Endothelial cell of umbilical vein (primary cell): ENCODE data around the gene CFTR. TPM values are rescaled to one million over a fixed set of nuclear protein-coding genes. Genes with fewer than 3 reads are reported as not detected.
"Not testable (repeated sequence)": the region's sequence is repeated elsewhere in the genome, so short reads cannot be mapped to it uniquely, and the experiment has no call there.

Source experiments
- BruUV-seq: library from RNA; stranded (reverse); fragments of 400-500 nt; replicated peaks from 2 replicates; lab custom pipeline; 2021; lab: Mats Ljungman, UMichigan
- CTCF ChIA-PET: fragments of 300-600, 350-600 bp; sonication (Branson Sonifier 250); formaldehyde crosslinking; loops from one replicate; lab custom pipeline; 2021; ENCODE audit warnings: antibody characterized with exemption, inconsistent platforms; lab: Charles Lee
- POLR2A ChIA-PET: fragments of 300-600, 350-600 bp; sonication (Branson Sonifier 250); formaldehyde crosslinking; loops from one replicate; lab custom pipeline; 2021; ENCODE audit warnings: antibody characterized with exemption, inconsistent platforms; lab: Charles Lee
- DNase-seq: peaks from one replicate; pipeline ENCODE4 v3.0.0-alpha.2; 2011; ENCODE audit warnings: low read depth, low spot score
- FAIRE-seq: peaks from 2 replicates; lab custom pipeline; 2011; peaks lifted over from hg19 to GRCh38; lab: Jason Lieb, UNC
- H2AFZ ChIP-seq: 2 replicates; pipeline ENCODE4 v1.6.0; 2012; ENCODE audit warnings: low read depth, low read length, control low read depth, inconsistent platforms
- H3K27ac ChIP-seq: 2 replicates; pipeline ENCODE4 v1.5.1; 2011; ENCODE audit warnings: low read depth, mild to moderate bottlenecking, control low read depth, low read length, moderate library complexity; ENCODE audit not compliant: insufficient read depth
- H3K27me3 ChIP-seq, 2 experiments: 2 replicates each; pipeline versions ENCODE4 v1.6.0 to v1.6.1; 2011; ENCODE audit warnings: low read length in 2 of 2, mixed read lengths in 1 of 2; ENCODE audit not compliant: control insufficient read depth in 2 of 2, insufficient read depth in 2 of 2
- H3K36me3 ChIP-seq, 2 experiments: 2 replicates in 1 of 2; 3 replicates in 1 of 2; pipeline ENCODE4 v1.5.1; 2011; ENCODE audit warnings: low read length in 2 of 2, mild to moderate bottlenecking in 1 of 2, moderate library complexity in 1 of 2; ENCODE audit not compliant: control insufficient read depth in 2 of 2, insufficient read depth in 2 of 2; ENCODE audit errors: extremely low read depth in 1 of 2
- H3K4me1 ChIP-seq: 3 replicates; pipeline ENCODE4 v1.5.1; 2011; ENCODE audit warnings: mild to moderate bottlenecking, low read length; ENCODE audit not compliant: control insufficient read depth, insufficient read depth; ENCODE audit errors: extremely low read depth
- H3K4me2 ChIP-seq: 2 replicates; pipeline ENCODE4 v1.6.1; 2011; ENCODE audit warnings: low read length, control low read depth, mixed read lengths; ENCODE audit not compliant: insufficient read depth
- H3K4me3 ChIP-seq, 3 experiments: fragments of 200-600 bp in 1 of 3; sonication (generic), shearing (Covaris generic) in 1 of 3; replicated peaks in 1 of 3; 2 replicates each; pipeline ENCODE4 v1.5.1; 2011 to 2016; ENCODE audit warnings: control low read depth in 3 of 3, low read length in 3 of 3, mild to moderate bottlenecking in 2 of 3, inconsistent platforms in 1 of 3, low read depth in 1 of 3, moderate library complexity in 1 of 3; ENCODE audit not compliant: insufficient read depth in 1 of 3
- H3K79me2 ChIP-seq: 2 replicates; pipeline ENCODE4 v1.6.0; 2012; ENCODE audit warnings: low read length, inconsistent platforms; ENCODE audit not compliant: control insufficient read depth, insufficient read depth
- H3K9ac ChIP-seq: replicated peaks from 2 replicates; pipeline ENCODE3; 2011; ENCODE audit warnings: low read length, control low read depth; ENCODE audit not compliant: insufficient read depth; ENCODE audit errors: extremely low read depth
- H3K9me1 ChIP-seq: replicated peaks from 3 replicates; pipeline ENCODE4 v1.6.0; 2011; ENCODE audit warnings: mild to moderate bottlenecking, low read length; ENCODE audit not compliant: control insufficient read depth, insufficient read depth; ENCODE audit errors: extremely low read depth
- H3K9me3 ChIP-seq: replicated peaks from 2 replicates; pipeline ENCODE4 v1.5.1; 2012; ENCODE audit warnings: low read length, inconsistent platforms; ENCODE audit not compliant: control insufficient read depth, insufficient read depth
- H4K20me1 ChIP-seq: replicated peaks from 2 replicates; pipeline ENCODE3; 2011; ENCODE audit warnings: mild to moderate bottlenecking, low read length; ENCODE audit not compliant: control insufficient read depth, insufficient read depth; ENCODE audit errors: extremely low read depth
- EZH2 ChIP-seq: IDR thresholded peaks from 2 replicates; pipeline ENCODE4 v1.6.1; 2012; ENCODE audit warnings: borderline replicate concordance, low read depth, mild to moderate bottlenecking, moderate library complexity, low read length, inconsistent platforms; ENCODE audit not compliant: severe bottlenecking
- FOS ChIP-seq: IDR thresholded peaks from 2 replicates; pipeline ENCODE4 v1.6.1; 2011; ENCODE audit warnings: mild to moderate bottlenecking, low read length, moderate library complexity, borderline replicate concordance; ENCODE audit not compliant: insufficient read depth
- GATA2 ChIP-seq: IDR thresholded peaks from 2 replicates; pipeline ENCODE4 v1.7.0; 2011; ENCODE audit warnings: low read depth, mild to moderate bottlenecking, moderate library complexity, mixed read lengths, low read length; ENCODE audit not compliant: insufficient read length, insufficient read depth
- JUN ChIP-seq: IDR thresholded peaks from 2 replicates; pipeline ENCODE4 v1.6.1; 2011; ENCODE audit warnings: borderline replicate concordance, low read depth; ENCODE audit not compliant: insufficient read length, insufficient read depth
- MYC ChIP-seq: IDR thresholded peaks from one replicate; pipeline ENCODE4 v1.6.1; 2011; ENCODE audit warnings: mild to moderate bottlenecking, low read depth, low read length
- POLR2A ChIP-seq: IDR thresholded peaks from 2 replicates; pipeline ENCODE4 v1.6.1; 2012; ENCODE audit warnings: low read depth, mild to moderate bottlenecking, control low read depth, low read length
- POLR2AphosphoS5 ChIP-seq: IDR thresholded peaks from 2 replicates; pipeline ENCODE4 v1.6.1; 2012; ENCODE audit warnings: low read depth, mild to moderate bottlenecking, control low read depth, low read length, moderate library complexity; ENCODE audit not compliant: insufficient read depth
- dilution Hi-C: fragments of 300-500 bp; cut with MboI; formaldehyde crosslinking; loops from one replicate; pipeline ENCODE4 v1.15.0; 2019; ENCODE audit warnings: low sequenced_read_pairs; ENCODE audit not compliant: extremely low pct_ligation_motif_present
- intact Hi-C: fragments of 100-400 bp; cut with micrococcal nuclease; formaldehyde crosslinking; loops from one replicate; pipeline ENCODE4 v1.10.0; 2022
- polyA plus RNA-seq, 4 experiments: library from polyadenylated mRNA; depleted of rRNA in 3 of 4; stranded (reverse) in 3 of 4; unstranded in 1 of 4; fragments of >200 nt; gene quantifications; 2 replicates each; pipeline versions ENCODE4 v1.2.1 to v1.2.3, GENCODE V29; 2011 to 2012; ENCODE audit warnings: missing spikeins in 1 of 4
- total RNA-seq: library from RNA; stranded (reverse); gene quantifications from 2 replicates; pipeline ENCODE4 v1.2.3, GENCODE V29; 2021
- TF ChIP-seq, protein P1 (sequence below), 2 donors: IDR thresholded peaks; 1 replicate in 1 of 2; 2 replicates in 1 of 2; pipeline ENCODE4 v1.5.1; 2011; ENCODE audit warnings: low read length in 2 of 2, mild to moderate bottlenecking in 2 of 2, moderate library complexity in 2 of 2, control low read depth in 1 of 2, inconsistent platforms in 1 of 2, low read depth in 1 of 2; ENCODE audit not compliant: insufficient read depth in 1 of 2; ENCODE audit errors: extremely low read depth in 1 of 2
- TF ChIP-seq, protein P2 (sequence below): IDR thresholded peaks from 2 replicates; pipeline ENCODE4 v1.6.1; 2011; ENCODE audit not compliant: insufficient read depth, insufficient read length

The CFTR gene
- total and polyA plus RNA-seq, 2 donors (not counting 3 experiments of a cell fraction or from before 2014, with no cell fraction given): 0.03 TPM; not detected in 1

DNA sequence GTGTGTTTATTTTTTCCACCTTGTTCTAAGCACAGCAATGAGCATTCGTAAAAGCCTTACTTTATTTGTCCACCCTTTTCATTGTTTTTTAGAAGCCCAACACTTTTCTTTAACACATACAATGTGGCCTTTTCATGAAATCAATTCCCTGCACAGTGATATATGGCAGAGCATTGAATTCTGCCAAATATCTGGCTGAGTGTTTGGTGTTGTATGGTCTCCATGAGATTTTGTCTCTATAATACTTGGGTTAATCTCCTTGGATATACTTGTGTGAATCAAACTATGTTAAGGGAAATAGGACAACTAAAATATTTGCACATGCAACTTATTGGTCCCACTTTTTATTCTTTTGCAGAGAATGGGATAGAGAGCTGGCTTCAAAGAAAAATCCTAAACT, 28.9 kb downstream of the CFTR start:
- Histone ChIP-seq H3K4me2 (no peak overlapping the region), H3K9me3 (no peaks in the 10 kb centered on the region), H3K36me3 (no peaks in the 10 kb centered on the region), H2AFZ (no peak overlapping the region), H3K79me2 (no peaks in the 10 kb centered on the region), H3K9ac (no peak overlapping the region), H3K27me3 (peaks cover 0 to 2% of the 10 kb centered on the region in 2 experiments), H3K4me3 (no peak overlapping the region), H3K27ac (no peak overlapping the region), H4K20me1 (no peaks in the 10 kb centered on the region), H3K4me1 (no peaks in the 10 kb centered on the region), H3K9me1 (no peaks in the 10 kb centered on the region)
- BruUV-seq: no TSS peak
- ChIA-PET POLR2A (no interaction called here), CTCF (no interaction called here)
- DNase-seq: no peak
- intact Hi-C loops: no loop called here
- FAIRE-seq: no peak
- dilution Hi-C loops: no loop called here
- no peak for TF ChIP-seq GATA2
- TF ChIP-seq, protein P1, sequence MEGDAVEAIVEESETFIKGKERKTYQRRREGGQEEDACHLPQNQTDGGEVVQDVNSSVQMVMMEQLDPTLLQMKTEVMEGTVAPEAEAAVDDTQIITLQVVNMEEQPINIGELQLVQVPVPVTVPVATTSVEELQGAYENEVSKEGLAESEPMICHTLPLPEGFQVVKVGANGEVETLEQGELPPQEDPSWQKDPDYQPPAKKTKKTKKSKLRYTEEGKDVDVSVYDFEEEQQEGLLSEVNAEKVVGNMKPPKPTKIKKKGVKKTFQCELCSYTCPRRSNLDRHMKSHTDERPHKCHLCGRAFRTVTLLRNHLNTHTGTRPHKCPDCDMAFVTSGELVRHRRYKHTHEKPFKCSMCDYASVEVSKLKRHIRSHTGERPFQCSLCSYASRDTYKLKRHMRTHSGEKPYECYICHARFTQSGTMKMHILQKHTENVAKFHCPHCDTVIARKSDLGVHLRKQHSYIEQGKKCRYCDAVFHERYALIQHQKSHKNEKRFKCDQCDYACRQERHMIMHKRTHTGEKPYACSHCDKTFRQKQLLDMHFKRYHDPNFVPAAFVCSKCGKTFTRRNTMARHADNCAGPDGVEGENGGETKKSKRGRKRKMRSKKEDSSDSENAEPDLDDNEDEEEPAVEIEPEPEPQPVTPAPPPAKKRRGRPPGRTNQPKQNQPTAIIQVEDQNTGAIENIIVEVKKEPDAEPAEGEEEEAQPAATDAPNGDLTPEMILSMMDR (IDR thresholded peaks at IDR 0.05; ENCODE audit: extremely low read depth in 1 of 2, insufficient read depth in 1 of 2, low read depth in 1 of 2, low read length in 2 of 2): no peak
- TF ChIP-seq JUN: no peak
- no peak for TF ChIP-seq MYC
- no peak for TF ChIP-seq POLR2AphosphoS5
- TF ChIP-seq, protein P2, sequence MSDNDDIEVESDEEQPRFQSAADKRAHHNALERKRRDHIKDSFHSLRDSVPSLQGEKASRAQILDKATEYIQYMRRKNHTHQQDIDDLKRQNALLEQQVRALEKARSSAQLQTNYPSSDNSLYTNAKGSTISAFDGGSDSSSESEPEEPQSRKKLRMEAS: no peak
- no peak for TF ChIP-seq FOS
- TF ChIP-seq POLR2A: no peak
- TF ChIP-seq EZH2: no peak

DNA sequence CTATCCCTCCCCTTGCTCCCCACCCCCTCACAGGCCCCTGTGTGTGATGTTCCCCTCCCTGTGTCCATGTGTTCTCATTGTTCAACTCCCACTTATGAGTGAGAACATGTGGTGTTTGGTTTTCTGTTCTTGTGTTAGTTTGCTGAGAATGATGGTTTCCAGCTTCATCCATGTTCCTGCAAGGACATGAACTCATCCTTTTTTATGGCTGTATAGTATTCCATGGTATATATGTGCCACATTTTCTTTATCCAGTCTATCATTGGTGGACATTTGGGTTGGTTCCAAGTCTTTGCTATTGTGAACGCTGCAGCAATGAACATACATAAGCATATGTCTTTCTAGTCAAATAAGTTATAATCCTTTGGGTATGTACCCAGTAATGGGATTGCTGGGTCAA, 37.4 kb downstream of the CFTR start:
- intact Hi-C loops, DNase-seq, CTCF ChIA-PET, H3K27me3 ChIP-seq, BruUV-seq, H3K4me1 ChIP-seq, H3K9me3 ChIP-seq, H2AFZ ChIP-seq, H4K20me1 ChIP-seq, FAIRE-seq, POLR2A ChIA-PET, H3K9ac ChIP-seq, H3K4me3 ChIP-seq, H3K36me3 ChIP-seq, H3K79me2 ChIP-seq, dilution Hi-C loops, H3K4me2 ChIP-seq, H3K27ac ChIP-seq, H3K9me1 ChIP-seq: not testable (repeated sequence)
